GM12874 (cell line): ENCODE measurements around the gene VSX2.
A peak's percentile ranks its signal among the peaks of the same experiment; 100 is the strongest.

Source experiments
- TF ChIP-seq, protein P1 (sequence below): IDR thresholded peaks from 2 replicates; pipeline ENCODE4 v1.5.1; 2011; ENCODE audit warnings: low read depth, mild to moderate bottlenecking, control low read depth, low read length, moderate library complexity; ENCODE audit not compliant: insufficient read depth

Gene VSX2

DNA sequence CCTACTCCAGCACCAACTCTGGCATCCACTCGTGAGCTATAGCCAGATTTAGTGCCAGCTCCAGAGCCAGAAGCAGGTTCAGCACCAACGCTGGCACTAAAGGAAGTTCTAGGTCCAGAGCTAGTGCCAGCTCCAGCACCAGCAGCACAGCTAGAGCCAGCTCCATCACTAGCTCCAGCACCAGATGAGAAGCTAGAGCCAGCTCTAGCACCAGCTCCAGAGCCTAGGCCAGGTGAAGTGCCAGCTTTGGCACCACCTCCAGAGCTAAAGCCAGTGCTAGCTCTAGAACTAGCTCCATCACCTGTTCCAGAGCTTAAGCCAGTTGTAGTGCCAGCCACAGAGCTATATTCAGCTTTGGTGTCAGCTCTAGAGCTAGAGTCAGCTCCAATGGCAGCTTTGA lies 38.8 kb downstream of the VSX2 start:
- TF ChIP-seq, protein P1, sequence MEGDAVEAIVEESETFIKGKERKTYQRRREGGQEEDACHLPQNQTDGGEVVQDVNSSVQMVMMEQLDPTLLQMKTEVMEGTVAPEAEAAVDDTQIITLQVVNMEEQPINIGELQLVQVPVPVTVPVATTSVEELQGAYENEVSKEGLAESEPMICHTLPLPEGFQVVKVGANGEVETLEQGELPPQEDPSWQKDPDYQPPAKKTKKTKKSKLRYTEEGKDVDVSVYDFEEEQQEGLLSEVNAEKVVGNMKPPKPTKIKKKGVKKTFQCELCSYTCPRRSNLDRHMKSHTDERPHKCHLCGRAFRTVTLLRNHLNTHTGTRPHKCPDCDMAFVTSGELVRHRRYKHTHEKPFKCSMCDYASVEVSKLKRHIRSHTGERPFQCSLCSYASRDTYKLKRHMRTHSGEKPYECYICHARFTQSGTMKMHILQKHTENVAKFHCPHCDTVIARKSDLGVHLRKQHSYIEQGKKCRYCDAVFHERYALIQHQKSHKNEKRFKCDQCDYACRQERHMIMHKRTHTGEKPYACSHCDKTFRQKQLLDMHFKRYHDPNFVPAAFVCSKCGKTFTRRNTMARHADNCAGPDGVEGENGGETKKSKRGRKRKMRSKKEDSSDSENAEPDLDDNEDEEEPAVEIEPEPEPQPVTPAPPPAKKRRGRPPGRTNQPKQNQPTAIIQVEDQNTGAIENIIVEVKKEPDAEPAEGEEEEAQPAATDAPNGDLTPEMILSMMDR: no peak

GRCh38 chr14:74281069-74281468 lies 41.8 kb downstream of the VSX2 start:
- TF ChIP-seq, protein P1: no peak

DNA sequence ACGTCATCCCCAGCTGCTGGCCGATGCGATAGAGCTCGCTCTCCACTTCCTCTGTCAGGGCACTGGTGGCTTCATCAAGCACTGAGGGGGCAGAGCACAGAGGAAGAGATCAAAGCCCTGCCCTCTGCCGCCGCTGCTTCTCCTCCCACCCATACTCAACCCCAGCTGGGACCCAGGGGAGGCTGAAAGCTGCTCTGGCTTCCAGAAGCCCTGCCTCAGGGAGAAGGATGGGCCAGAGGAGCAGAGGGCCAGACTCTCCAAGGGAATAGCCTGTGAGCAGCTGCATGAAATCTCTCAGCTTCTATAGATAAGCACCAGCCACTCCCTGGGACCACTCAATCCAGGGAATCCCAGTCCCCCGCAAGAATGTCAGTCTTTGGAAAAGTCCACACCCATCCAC lies 47.5 kb downstream of the VSX2 start:
- TF ChIP-seq, protein P1: no peak

GRCh38 chr14:74289801-74290200 lies 50.6 kb downstream of the VSX2 start:
- TF ChIP-seq, protein P1: no peak

- TF ChIP-seq, protein P1: peak; percentile 41
Measured at GRCh38 chr14:74290415-74290814, 51.2 kb downstream of the VSX2 start.

- TF ChIP-seq, protein P1: no peak
Measured at GRCh38 chr14:74292061-74292460, 52.8 kb downstream of the VSX2 start.

DNA sequence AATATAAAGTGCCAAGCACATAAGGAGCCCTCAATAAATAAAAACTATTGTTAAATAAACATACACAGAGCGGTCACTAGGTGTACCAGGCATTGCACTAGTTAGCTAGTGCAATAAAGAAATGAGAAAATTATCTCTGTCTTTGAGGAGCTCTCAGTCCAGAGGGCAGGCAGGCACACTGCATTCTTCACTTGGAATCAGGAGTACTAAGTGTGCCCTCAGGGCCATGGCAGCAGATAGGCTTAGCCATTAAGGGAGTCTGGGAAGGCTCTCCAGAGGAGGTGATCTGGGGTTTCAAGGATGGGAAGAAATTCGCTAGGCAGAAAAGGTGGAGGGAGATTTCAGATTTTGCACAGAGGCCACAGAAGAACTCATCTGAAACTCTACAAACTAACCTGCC lies 54.4 kb downstream of the VSX2 start:
- TF ChIP-seq, protein P1: no peak

GRCh38 chr14:74296037-74296467 lies 56.8 kb downstream of the VSX2 start:
- TF ChIP-seq, protein P1: no peak
